Measurements from ENCODE around the gene GPLD1.
A peak's percentile ranks its signal among the peaks of the same experiment; 100 is the strongest.

GRCh38 chr6:24494821-24495795 lies 5.7 kb upstream of the GPLD1 start, which contains the start of gene ALDH5A1:
- peak; percentile 63 for TF ChIP-seq CTCF (IDR thresholded peaks at IDR 0.05; ENCODE audit: borderline replicate concordance, extremely low read depth, low read length, poor library complexity, severe bottlenecking)
- no peak for TF ChIP-seq EZH2 (IDR thresholded peaks at IDR 0.05; ENCODE audit: borderline replicate concordance, low read depth, low read length, severe bottlenecking)

Measured in DND-41 (cell line).